MM.1S (cell line): Measurements from ENCODE around the gene IQCK.

Experiments used
- CTCF ChIP-seq: fragments of 300-600 bp; sonication (generic); IDR thresholded peaks from 2 replicates; pipeline ENCODE4 v1.5.1; 2016; ENCODE audit warnings: antibody characterized with exemption, low read length, mixed read lengths
- EZH2 ChIP-seq: fragments of 300-600 bp; sonication (generic); optimal IDR thresholded peaks from 2 replicates; pipeline ENCODE3; 2017; ENCODE audit warnings: low read depth, mild to moderate bottlenecking, antibody characterized with exemption, low read length, mixed read lengths

GRCh38 chr16:19748389-19749168, 30.5 kb downstream of the IQCK start:
- TF ChIP-seq CTCF: no peak
- TF ChIP-seq EZH2: no peak
